HG03439 (cell line): ENCODE data around the gene SH3BP1.
"Not testable (repeated sequence)": the region's sequence is repeated elsewhere in the genome, so short reads cannot be mapped to it uniquely, and the experiment has no call there.

ENCODE experiments used
- ATAC-seq: cut with Tn5 transposase; IDR thresholded peaks from one replicate; pipeline ENCODE4 v1.9.1; 2021; ENCODE audit warnings: mild to moderate bottlenecking, moderate library complexity; ENCODE audit not compliant: unreplicated experiment

Gene SH3BP1

GRCh38 chr22:37675930-37676735, 36.7 kb downstream of the SH3BP1 start:
- peak; percentile 7 for ATAC-seq

GRCh38 chr22:37676736-37677492, 37.4 kb downstream of the SH3BP1 start:
- ATAC-seq = peak; percentile 62

GRCh38 chr22:37677493-37677974, 38.1 kb downstream of the SH3BP1 start:
- ATAC-seq = no peak

GRCh38 chr22:37678372-37678771, 38.9 kb downstream of the SH3BP1 start:
- no peak for ATAC-seq

GRCh38 chr22:37679670-37680069, 40.2 kb downstream of the SH3BP1 start:
- no peak for ATAC-seq

- ATAC-seq = no peak
These were observed 40.9 kb downstream of the SH3BP1 start for GRCh38 chr22:37680191-37680851.

GRCh38 chr22:37681001-37681424, 41.5 kb downstream of the SH3BP1 start:
- ATAC-seq = no peak

- ATAC-seq = no peak
These were observed 42.1 kb downstream of the SH3BP1 start for GRCh38 chr22:37681556-37682049.

GRCh38 chr22:37684803-37685615, 45.5 kb downstream of the SH3BP1 start:
- no peak for ATAC-seq

GRCh38 chr22:37686002-37686982, 46.8 kb downstream of the SH3BP1 start, which contains the start of gene NOL12:
Gene NOL12 (plus strand): TSS chr22:37686343. CDS start chr22:37686393, 50 bp downstream.
- ATAC-seq = peak; percentile 72

- no peak for ATAC-seq
These were observed 50.9 kb downstream of the SH3BP1 start for GRCh38 chr22:37690407-37690806.

GRCh38 chr22:37690901-37691504, 51.5 kb downstream of the SH3BP1 start:
- no peak for ATAC-seq

- no peak for ATAC-seq
These were observed 53.3 kb downstream of the SH3BP1 start for GRCh38 chr22:37692627-37693285.

GRCh38 chr22:37694131-37694530, 54.7 kb downstream of the SH3BP1 start:
- not testable (repeated sequence) for ATAC-seq

GRCh38 chr22:37696260-37696656, 56.8 kb downstream of the SH3BP1 start:
- ATAC-seq = not testable (repeated sequence)

- peak; percentile 73 for ATAC-seq
These were observed 57.4 kb downstream of the SH3BP1 start, which contains the start of gene TRIOBP for GRCh38 chr22:37696657-37697537. Gene TRIOBP (plus strand): TSS chr22:37697048. CDS start chr22:37701366, 4,318 bp downstream.

- ATAC-seq = no peak
These were observed 58.0 kb downstream of the SH3BP1 start for GRCh38 chr22:37697538-37697835.
